Left ventricle myocardium superior (tissue), 1 donor: ENCODE measurements around the gene SLIT3. TPM values are rescaled to one million over a fixed set of nuclear protein-coding genes. Genes with fewer than 3 reads are reported as not detected.
"Not testable (repeated sequence)": the region's sequence is repeated elsewhere in the genome, so short reads cannot be mapped to it uniquely, and the experiment has no call there.

Experiments
- ATAC-seq: fragments of 200-7000 bp; cut with Tn5 transposase; one replicate; pipeline ENCODE4 v1.9.1; 2020; ENCODE audit warnings: mild to moderate bottlenecking, moderate library complexity
- DNase-seq: peaks from one replicate; pipeline ENCODE4 v3.0.0-alpha.2; 2020
- intact Hi-C: fragments of 100-400 bp; cut with micrococcal nuclease; formaldehyde crosslinking; loops from one replicate; pipeline ENCODE4 v1.11.0; 2022
- total RNA-seq: library from RNA; stranded (reverse); fragmentation: NEBNext Ultra II Directional; extraction: Animal tissue kit (Norgen Biotek cat#: 25700); gene quantifications from one replicate; pipeline ENCODE4 v1.2.1, GENCODE V29; 2021
- donor health status: DM: no; HTN: yes; CAD: no; lungs with severe emphysema.

Gene SLIT3
- total RNA-seq, 1 donor from 2014 or later, result 8.4 TPM

- ATAC-seq, result no peak
- intact Hi-C loops, result no loop called here
- DNase-seq, result no peak
Measured at GRCh38 chr5:169229342-169229892, 71.5 kb downstream of the SLIT3 start.

- ATAC-seq (no peak), DNase-seq (no peak)
- intact Hi-C loops, result no loop called here
Measured at GRCh38 chr5:169226895-169227294, 74.0 kb downstream of the SLIT3 start.

DNA sequence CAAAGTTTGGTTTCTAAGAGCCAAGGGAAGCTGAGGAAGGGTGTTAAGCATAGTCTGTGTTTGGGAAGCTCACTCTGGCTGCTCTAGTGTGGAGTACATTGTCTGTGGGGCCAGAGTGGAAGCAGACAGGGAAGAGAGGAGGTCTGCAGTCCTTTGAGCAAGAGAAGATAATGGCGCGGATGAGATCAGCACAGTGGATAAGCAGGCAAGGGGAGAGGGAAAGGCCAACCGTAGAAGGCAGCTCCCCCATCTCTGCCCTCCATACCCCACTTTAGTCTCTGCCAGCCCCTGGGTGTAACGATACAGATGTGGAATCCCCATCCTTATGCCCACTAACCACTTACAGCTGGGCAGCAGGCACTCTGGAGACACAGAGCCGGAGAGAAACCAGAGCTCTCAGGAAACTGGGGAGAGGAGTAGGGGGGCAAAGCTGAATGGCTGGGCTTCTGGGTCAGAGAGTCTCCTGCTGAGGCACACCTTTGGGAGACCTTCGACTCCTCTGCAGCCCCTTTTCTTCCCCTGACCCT, 75.0 kb downstream of the SLIT3 start:
- DNase-seq, result no peak
- intact Hi-C loops, result no loop called here
- no peak for ATAC-seq

DNA sequence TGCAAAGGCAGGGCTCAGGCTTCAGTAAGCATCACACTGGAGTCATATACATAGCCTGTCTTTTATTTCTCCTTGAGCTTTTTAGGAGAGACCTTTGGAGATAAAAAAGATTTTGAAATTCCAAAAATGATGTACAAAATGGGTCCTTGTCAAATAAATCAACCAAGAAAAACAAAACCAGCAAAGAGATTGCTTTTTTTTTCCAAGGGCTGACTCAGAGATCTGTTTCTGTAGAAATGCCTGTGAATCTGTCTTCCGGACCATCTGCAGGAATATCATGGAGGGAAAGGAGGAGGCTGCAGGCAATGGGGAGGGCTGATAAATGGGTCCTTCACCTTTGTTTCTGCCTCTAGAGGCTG, 77.4 kb downstream of the SLIT3 start:
- intact Hi-C loops, result no loop called here
- ATAC-seq (no peak), DNase-seq (no peak)

- intact Hi-C loops, result no loop called here
- no peak for ATAC-seq
- DNase-seq, result no peak
Measured at GRCh38 chr5:169222934-169223594, 77.9 kb downstream of the SLIT3 start.

DNA sequence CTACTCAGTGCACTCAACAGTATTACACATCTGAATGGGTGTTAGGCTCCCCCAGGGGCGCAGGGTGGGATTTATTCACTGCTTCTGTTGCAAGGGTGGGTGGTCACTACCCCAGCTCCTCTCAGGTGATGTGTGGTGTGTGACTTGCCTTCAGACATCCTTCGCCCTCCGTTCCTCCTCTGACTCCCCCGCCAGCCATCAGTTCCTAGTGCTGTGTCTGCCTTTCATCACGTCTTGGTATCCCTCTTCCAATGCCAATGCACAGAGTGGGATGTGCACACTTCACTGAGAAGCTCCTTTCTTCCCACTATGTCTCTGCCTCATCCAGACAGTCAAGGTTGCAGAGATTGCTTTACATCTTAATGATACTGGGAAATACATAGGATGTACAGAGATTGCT, 79.4 kb downstream of the SLIT3 start:
- intact Hi-C loops, result no loop called here
- DNase-seq (no peak), ATAC-seq (no peak)

GRCh38 chr5:169219961-169220360, 81.0 kb downstream of the SLIT3 start:
- ATAC-seq (no peak), DNase-seq (no peak)
- intact Hi-C loops, result no loop called here

GRCh38 chr5:169219351-169219750, 81.6 kb downstream of the SLIT3 start:
- no peak for ATAC-seq
- intact Hi-C loops, result no loop called here
- no peak for DNase-seq

GRCh38 chr5:169218861-169219260, 82.1 kb downstream of the SLIT3 start:
- intact Hi-C loops, result no loop called here
- no peak for ATAC-seq
- DNase-seq, result no peak

- ATAC-seq (no peak), DNase-seq (no peak)
- intact Hi-C loops, result no loop called here
Measured at GRCh38 chr5:169218176-169218575, 82.8 kb downstream of the SLIT3 start.

DNA sequence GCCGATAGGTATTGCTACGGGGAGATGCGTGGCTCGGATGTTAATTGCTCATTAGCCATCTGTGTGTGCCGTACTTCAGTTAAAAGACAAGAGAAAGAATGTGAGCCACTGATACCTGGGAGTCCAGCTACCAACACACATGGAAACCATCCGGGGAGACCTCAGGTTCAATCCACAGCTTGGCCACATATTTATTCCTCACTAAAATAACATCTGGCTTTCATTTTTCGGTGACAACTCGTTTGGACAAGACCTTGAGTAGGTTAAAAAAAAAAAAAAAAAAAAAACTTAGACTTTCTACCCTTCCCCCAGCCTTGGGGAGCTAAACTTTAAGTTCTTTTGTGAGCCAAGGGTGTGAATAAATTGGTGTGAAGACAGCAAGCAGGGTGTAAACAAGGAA, 84.1 kb downstream of the SLIT3 start:
- DNase-seq (no peak), ATAC-seq (no peak)
- intact Hi-C loops, result no loop called here

- DNase-seq, result no peak
- no peak for ATAC-seq
- intact Hi-C loops, result no loop called here
Measured at GRCh38 chr5:169213479-169213878, 87.5 kb downstream of the SLIT3 start.

GRCh38 chr5:169211761-169212160, 89.2 kb downstream of the SLIT3 start:
- intact Hi-C loops, result not testable (repeated sequence)

DNA sequence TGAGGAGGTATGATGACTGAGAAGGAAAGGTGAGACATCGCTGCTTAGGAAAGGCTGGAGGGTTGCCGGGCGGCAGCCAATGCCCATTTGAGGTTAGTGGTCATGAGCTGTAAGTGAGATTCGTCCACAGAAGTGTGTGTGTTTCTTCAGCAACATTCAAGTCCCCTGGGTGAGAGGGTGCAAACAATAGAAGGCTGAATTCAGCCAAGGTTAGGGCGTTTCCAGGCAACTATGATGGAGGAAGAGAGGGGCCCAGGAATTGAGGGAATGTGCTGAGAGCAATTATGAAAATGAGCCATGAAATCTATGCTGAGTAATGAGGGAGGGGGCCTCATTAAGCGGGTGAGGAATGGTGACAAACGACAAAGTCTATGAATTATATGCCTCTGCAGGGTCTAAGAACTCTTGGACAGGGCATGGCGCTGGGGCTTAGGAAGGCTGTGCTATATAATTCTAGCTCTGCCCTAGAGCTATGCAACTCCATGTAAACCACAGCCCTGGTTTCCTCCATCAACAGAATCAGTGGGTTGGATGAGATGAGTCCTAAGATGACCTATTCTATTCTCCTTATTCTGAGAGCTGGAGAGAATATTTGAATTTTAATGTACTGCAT, 96.0 kb downstream of the SLIT3 start:
- no peak for DNase-seq
- ATAC-seq, result no peak
- intact Hi-C loops, result no loop called here

More at GRCh38 chr5:169211761-169212160, 89.2 kb downstream of the SLIT3 start:
- not testable (repeated sequence) for ATAC-seq, DNase-seq

GRCh38 chr5:169202969-169203368, 98.0 kb downstream of the SLIT3 start:
- DNase-seq, result no peak
- ATAC-seq, result no peak
- intact Hi-C loops, result no loop called here

DNA sequence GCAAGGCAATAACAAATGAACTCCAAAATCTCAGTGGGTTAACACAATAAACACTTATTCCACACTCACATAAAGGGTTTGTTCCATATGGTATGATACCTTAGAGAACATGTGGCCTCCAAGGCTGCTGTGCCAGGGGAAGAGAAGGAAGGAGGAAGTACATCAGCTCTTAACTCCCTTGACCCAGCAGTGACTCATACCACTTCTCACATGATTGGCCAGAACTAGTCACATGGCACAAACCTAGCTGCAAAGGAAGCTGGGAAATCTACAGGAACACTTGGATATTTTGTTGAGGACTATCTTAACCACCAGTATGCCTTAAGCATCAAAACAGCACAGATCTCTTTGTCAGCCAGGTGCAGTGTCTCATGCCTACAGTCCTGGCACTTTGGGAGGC, 99.3 kb downstream of the SLIT3 start:
- intact Hi-C loops, result no loop called here
- DNase-seq, result no peak
- no peak for ATAC-seq

DNA sequence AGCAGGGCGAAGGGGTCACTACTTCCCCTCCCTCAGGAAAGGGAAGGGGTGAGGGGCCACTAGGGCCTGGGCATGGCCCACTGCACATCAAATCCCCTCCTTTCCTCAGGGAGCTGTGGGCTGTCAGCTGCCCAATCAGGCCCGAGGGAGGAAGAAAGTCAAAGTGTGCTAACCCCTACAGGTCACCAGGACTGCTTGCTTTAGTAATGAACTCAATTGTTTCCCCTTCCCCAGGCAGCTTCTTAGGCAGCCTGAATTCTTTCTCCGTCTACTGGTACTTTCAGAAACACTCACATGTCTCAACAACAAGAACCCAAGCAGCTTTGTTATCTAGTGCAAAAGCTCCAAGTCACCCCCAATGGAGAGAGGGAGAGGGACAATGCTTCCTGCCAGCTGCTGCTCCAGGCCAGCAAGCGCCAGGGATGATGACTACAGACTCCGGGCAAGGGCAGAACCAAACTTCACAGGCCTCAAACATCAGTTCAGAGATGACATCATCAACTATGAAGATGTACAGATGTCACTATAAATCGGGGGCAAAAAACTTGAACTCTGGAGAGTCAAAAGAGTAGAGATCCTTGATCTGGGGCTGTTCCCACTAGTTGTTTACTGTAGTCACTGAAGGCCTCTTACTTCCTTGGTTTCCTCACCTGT, 100.7 kb downstream of the SLIT3 start:
- intact Hi-C loops, result no loop called here
- DNase-seq, result no peak
- no peak for ATAC-seq

GRCh38 chr5:169197343-169197742, 103.6 kb downstream of the SLIT3 start:
- intact Hi-C loops, result no loop called here

GRCh38 chr5:169196059-169196458, 104.9 kb downstream of the SLIT3 start:
- DNase-seq, result no peak
- intact Hi-C loops, result no loop called here
- no peak for ATAC-seq

More at GRCh38 chr5:169197343-169197742, 103.6 kb downstream of the SLIT3 start:
- peak; percentile 31 for DNase-seq
- ATAC-seq, result peak; percentile 86

DNA sequence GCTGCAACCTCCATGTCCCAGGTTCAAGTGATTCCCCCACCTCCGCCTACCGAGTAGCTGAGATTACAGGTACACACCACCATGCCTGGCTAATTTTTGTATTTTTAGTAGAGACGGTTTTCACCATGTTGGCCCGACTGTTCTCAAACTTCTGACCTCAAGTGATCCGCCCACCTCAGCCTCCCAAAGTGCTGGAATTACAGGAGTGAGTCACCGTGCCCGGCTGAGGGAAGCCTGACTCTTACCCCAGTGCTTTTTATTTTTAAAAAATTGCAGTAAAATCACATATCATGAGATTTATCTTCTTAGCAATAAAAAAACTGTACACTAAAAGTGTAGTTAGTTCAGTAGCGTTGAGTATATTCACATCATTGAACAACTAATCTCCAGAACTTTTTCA, 105.3 kb downstream of the SLIT3 start:
- ATAC-seq (no peak), DNase-seq (no peak)
- intact Hi-C loops, result no loop called here
